ENCODE data around the gene CYSLTR2. TPM values are rescaled to one million over a fixed set of nuclear protein-coding genes. Genes with fewer than 3 reads are reported as not detected.

The CYSLTR2 gene
- polyA plus RNA-seq, 1 donor (not counting 4 experiments of a cell fraction or from before 2014, with no cell fraction given), result not detected

DNA sequence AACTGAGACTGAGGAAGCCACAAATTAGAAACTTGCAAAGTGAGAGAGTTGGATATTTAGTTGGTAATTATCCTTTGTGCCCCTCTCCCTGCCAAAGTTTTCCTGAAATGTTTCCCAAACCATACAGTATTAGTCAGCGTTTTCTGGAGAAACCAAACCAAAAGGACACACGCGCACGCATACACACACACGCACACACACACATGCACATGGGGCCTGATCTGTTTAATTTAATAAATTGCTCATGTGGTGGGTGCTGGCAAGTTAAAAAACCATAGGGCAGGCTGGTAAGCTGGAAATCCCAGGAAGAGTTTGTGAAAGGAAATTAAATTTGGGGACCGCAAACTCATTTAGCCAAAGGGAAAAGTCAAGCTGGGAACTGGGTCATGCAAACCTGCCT lies 11.7 kb upstream of the CYSLTR2 start:
- FAIRE-seq, result no peak
- no peaks in the 10 kb centered on the region for H4K20me1 ChIP-seq (ENCODE audit: control insufficient read depth, extremely low read depth, insufficient read depth, low read length)
- peaks cover 2% of the 10 kb centered on the region for H3K27me3 ChIP-seq (ENCODE audit: control insufficient read depth, extremely low read depth, insufficient read depth, low read length)
- dilution Hi-C loops (cut with MboI; ENCODE audit: extremely low pct_ligation_motif_present, low sequenced_read_pairs), result no loop called here
- TF ChIP-seq EZH2 (IDR thresholded peaks at IDR 0.05; ENCODE audit: low read length), result no peak
- TF ChIP-seq, protein P1, sequence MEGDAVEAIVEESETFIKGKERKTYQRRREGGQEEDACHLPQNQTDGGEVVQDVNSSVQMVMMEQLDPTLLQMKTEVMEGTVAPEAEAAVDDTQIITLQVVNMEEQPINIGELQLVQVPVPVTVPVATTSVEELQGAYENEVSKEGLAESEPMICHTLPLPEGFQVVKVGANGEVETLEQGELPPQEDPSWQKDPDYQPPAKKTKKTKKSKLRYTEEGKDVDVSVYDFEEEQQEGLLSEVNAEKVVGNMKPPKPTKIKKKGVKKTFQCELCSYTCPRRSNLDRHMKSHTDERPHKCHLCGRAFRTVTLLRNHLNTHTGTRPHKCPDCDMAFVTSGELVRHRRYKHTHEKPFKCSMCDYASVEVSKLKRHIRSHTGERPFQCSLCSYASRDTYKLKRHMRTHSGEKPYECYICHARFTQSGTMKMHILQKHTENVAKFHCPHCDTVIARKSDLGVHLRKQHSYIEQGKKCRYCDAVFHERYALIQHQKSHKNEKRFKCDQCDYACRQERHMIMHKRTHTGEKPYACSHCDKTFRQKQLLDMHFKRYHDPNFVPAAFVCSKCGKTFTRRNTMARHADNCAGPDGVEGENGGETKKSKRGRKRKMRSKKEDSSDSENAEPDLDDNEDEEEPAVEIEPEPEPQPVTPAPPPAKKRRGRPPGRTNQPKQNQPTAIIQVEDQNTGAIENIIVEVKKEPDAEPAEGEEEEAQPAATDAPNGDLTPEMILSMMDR (optimal IDR thresholded peaks at IDR 0.05 in 1 of 3, IDR thresholded peaks at IDR 0.05 in 1 of 3, conservative IDR thresholded peaks at IDR 0.05 in 1 of 3; ENCODE audit: extremely low read depth in 1 of 3, insufficient read depth in 2 of 3, low read length in 3 of 3), result no peak
- no peak overlapping the region for H3K27ac ChIP-seq (ENCODE audit: control insufficient read depth, insufficient read depth, low read length)
- H3K36me3 ChIP-seq (ENCODE audit: control insufficient read depth in 2 of 2, extremely low read depth in 1 of 2, insufficient read depth in 2 of 2, low read length in 2 of 2), result no peaks in the 10 kb centered on the region
- no peak overlapping the region for H3K9ac ChIP-seq (ENCODE audit: control insufficient read depth, extremely low read depth, insufficient read depth, low read length)
- no peak for DNase-seq (ENCODE audit: low read depth, low spot score)
- H3K9me1 ChIP-seq (ENCODE audit: control insufficient read depth, extremely low read depth, insufficient read depth, low read length), result no peaks in the 10 kb centered on the region
- no peaks in the 10 kb centered on the region for H3K79me2 ChIP-seq (ENCODE audit: control insufficient read depth, insufficient read depth, low read length)
- H2AFZ ChIP-seq (ENCODE audit: control insufficient read depth, low read length), result no peak overlapping the region
- no peaks in the 10 kb centered on the region for H3K4me1 ChIP-seq (ENCODE audit: control insufficient read depth, extremely low read depth, insufficient read depth, low read length)
- no peak overlapping the region for H3K4me3 ChIP-seq (ENCODE audit: control insufficient read depth in 2 of 3, extremely low read depth in 1 of 3, insufficient read depth in 2 of 3, low read depth in 1 of 3, low read length in 3 of 3)
- H3K4me2 ChIP-seq (ENCODE audit: control insufficient read depth, extremely low read depth, insufficient read depth, low read depth, low read length), result no peak overlapping the region
- no peaks in the 10 kb centered on the region for H3K9me3 ChIP-seq (ENCODE audit: control insufficient read depth, low read depth, low read length)

- Histone ChIP-seq H3K27ac (ENCODE audit: control insufficient read depth, insufficient read depth, low read length) (no peak overlapping the region), H3K9ac (ENCODE audit: control insufficient read depth, extremely low read depth, insufficient read depth, low read length) (no peak overlapping the region), H2AFZ (ENCODE audit: control insufficient read depth, low read length) (no peak overlapping the region), H3K4me2 (ENCODE audit: control insufficient read depth, extremely low read depth, insufficient read depth, low read depth, low read length) (no peak overlapping the region), H3K9me1 (ENCODE audit: control insufficient read depth, extremely low read depth, insufficient read depth, low read length) (no peaks in the 10 kb centered on the region), H3K4me3 (ENCODE audit: control insufficient read depth in 2 of 3, extremely low read depth in 1 of 3, insufficient read depth in 2 of 3, low read depth in 1 of 3, low read length in 3 of 3) (no peak overlapping the region), H3K36me3 (ENCODE audit: control insufficient read depth in 2 of 2, extremely low read depth in 1 of 2, insufficient read depth in 2 of 2, low read length in 2 of 2) (no peaks in the 10 kb centered on the region), H4K20me1 (ENCODE audit: control insufficient read depth, extremely low read depth, insufficient read depth, low read length) (no peaks in the 10 kb centered on the region), H3K9me3 (ENCODE audit: control insufficient read depth, low read depth, low read length) (no peaks in the 10 kb centered on the region), H3K4me1 (ENCODE audit: control insufficient read depth, extremely low read depth, insufficient read depth, low read length) (no peaks in the 10 kb centered on the region), H3K27me3 (ENCODE audit: control insufficient read depth, extremely low read depth, insufficient read depth, low read length) (peaks cover 2% of the 10 kb centered on the region), H3K79me2 (ENCODE audit: control insufficient read depth, insufficient read depth, low read length) (no peaks in the 10 kb centered on the region)
- FAIRE-seq, result no peak
- TF ChIP-seq, protein P1 (optimal IDR thresholded peaks at IDR 0.05 in 1 of 3, IDR thresholded peaks at IDR 0.05 in 1 of 3, conservative IDR thresholded peaks at IDR 0.05 in 1 of 3; ENCODE audit: extremely low read depth in 1 of 3, insufficient read depth in 2 of 3, low read length in 3 of 3), result no peak
- no peak for TF ChIP-seq EZH2 (IDR thresholded peaks at IDR 0.05; ENCODE audit: low read length)
- DNase-seq (ENCODE audit: low read depth, low spot score), result no peak
- dilution Hi-C loops (cut with MboI; ENCODE audit: extremely low pct_ligation_motif_present, low sequenced_read_pairs), result no loop called here
These were observed 10.6 kb upstream of the CYSLTR2 start for GRCh38 chr13:48643159-48643558.
